Hepatocyte (in vitro differentiated cells): Measurements from ENCODE around the gene C1orf167. TPM values are rescaled to one million over a fixed set of nuclear protein-coding genes. Genes with fewer than 3 reads are reported as not detected.

Experiments used
- DNase-seq: peaks from one replicate; pipeline ENCODE4 v3.0.0-alpha.2; 2016; ENCODE audit warnings: low spot score
- H2AFZ ChIP-seq: fragments of 200-600 bp; sonication (generic); 2 replicates; pipeline ENCODE4 v1.6.0; 2016; ENCODE audit warnings: antibody characterized with exemption, mild to moderate bottlenecking
- H3K27ac ChIP-seq: fragments of 200-600 bp; sonication (generic); 2 replicates; pipeline ENCODE4 v1.5.1; 2016; ENCODE audit warnings: mild to moderate bottlenecking
- H3K27me3 ChIP-seq: fragments of 200-600 bp; sonication (generic); 2 replicates; pipeline ENCODE4 v1.6.1; 2016
- H3K36me3 ChIP-seq: fragments of 200-600 bp; sonication (generic); replicated peaks from 2 replicates; pipeline ENCODE4 v1.5.1; 2016; ENCODE audit warnings: low read depth; ENCODE audit not compliant: insufficient read depth
- H3K4me1 ChIP-seq: fragments of 200-600 bp; sonication (generic); 2 replicates; pipeline ENCODE4 v1.5.1; 2016; ENCODE audit warnings: mild to moderate bottlenecking, moderate library complexity; ENCODE audit not compliant: insufficient read depth
- H3K4me2 ChIP-seq: fragments of 200-600 bp; sonication (generic); 2 replicates; pipeline ENCODE4 v1.6.0; 2016
- H3K4me3 ChIP-seq: fragments of 200-600 bp; sonication (generic); 2 replicates; pipeline ENCODE4 v1.5.1; 2016; ENCODE audit warnings: mild to moderate bottlenecking
- H3K79me2 ChIP-seq: fragments of 200-600 bp; sonication (generic); 2 replicates; pipeline ENCODE4 v1.6.0; 2017; ENCODE audit warnings: mild to moderate bottlenecking
- H3K9me2 ChIP-seq: fragments of 200-600 bp; sonication (generic); replicated peaks from 2 replicates; pipeline ENCODE4 v1.6.0; 2017; ENCODE audit warnings: mild to moderate bottlenecking; ENCODE audit not compliant: insufficient read depth
- H3K9me3 ChIP-seq: fragments of 200-600 bp; sonication (generic); 2 replicates; pipeline ENCODE4 v1.5.1; 2016; ENCODE audit warnings: low read depth, mild to moderate bottlenecking
- H4K20me1 ChIP-seq: fragments of 200-600 bp; sonication (generic); 2 replicates; pipeline ENCODE4 v1.6.0; 2016; ENCODE audit warnings: mild to moderate bottlenecking; ENCODE audit not compliant: insufficient read depth, poor library complexity, severe bottlenecking
- EZH2 ChIP-seq: fragments of 200-600 bp; sonication (generic); IDR thresholded peaks from 2 replicates; pipeline ENCODE4 v1.6.1; 2016; ENCODE audit warnings: antibody characterized with exemption, mild to moderate bottlenecking, borderline replicate concordance
- EZH2phosphoT487 ChIP-seq: fragments of 200-600 bp; sonication (generic); IDR thresholded peaks from one replicate; pipeline ENCODE4 v1.6.1; 2018; ENCODE audit warnings: antibody characterized with exemption, mild to moderate bottlenecking, low read depth, moderate library complexity; ENCODE audit not compliant: unreplicated experiment, severe bottlenecking
- WGBS: methylation state at CpG from one replicate; pipeline ENCODE4 v1.1.6; 2016; ENCODE audit warnings: low lambda C conversion rate; ENCODE audit errors: missing lambda C conversion rate; 5-methylcytosine and 5-hydroxymethylcytosine counted together
- polyA plus RNA-seq: library from polyadenylated mRNA; unstranded; fragments of >200 nt; fragmentation: Nextera tagmentation; extraction: Ambion mirVana; gene quantifications from 2 replicates; pipeline ENCODE4 v1.2.1, GENCODE V29; 2016
- total RNA-seq: library from RNA; depleted of rRNA; stranded (reverse); fragments of >200 nt; gene quantifications from 2 replicates; pipeline ENCODE4 v1.2.3, GENCODE V29; 2014
- TF ChIP-seq, protein P1 (sequence below): fragments of 200-600 bp; sonication (generic); IDR thresholded peaks from 2 replicates; pipeline ENCODE4 v1.5.1; 2016; ENCODE audit warnings: antibody characterized with exemption, mild to moderate bottlenecking; ENCODE audit not compliant: poor library complexity

Gene C1orf167
- total and polyA plus RNA-seq, 2 experiments from 2014 or later = 0.37 TPM; not detected in 1

DNA sequence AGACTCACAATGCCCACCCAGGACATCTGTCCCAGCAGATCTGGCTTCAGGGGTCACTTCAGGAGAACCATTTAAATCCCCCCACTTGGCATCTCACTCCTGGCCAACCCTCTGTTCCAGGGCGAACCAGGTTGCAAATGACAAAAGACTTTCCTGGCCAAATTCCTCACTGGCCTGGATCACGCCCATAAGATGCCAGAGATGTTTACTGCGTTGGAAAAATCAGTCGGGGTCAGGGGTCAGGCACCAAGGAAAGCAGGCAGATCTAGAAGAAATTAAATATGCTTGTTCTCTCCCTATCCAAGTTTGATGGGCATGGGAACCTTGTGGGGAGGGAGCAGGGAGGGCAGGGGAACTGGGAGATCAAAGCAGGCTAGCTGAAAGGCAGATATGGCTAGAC, 40.7 kb upstream of the C1orf167 start:
- H3K27ac ChIP-seq = no peak overlapping the region
- TF ChIP-seq EZH2 = no peak
- TF ChIP-seq, protein P1, sequence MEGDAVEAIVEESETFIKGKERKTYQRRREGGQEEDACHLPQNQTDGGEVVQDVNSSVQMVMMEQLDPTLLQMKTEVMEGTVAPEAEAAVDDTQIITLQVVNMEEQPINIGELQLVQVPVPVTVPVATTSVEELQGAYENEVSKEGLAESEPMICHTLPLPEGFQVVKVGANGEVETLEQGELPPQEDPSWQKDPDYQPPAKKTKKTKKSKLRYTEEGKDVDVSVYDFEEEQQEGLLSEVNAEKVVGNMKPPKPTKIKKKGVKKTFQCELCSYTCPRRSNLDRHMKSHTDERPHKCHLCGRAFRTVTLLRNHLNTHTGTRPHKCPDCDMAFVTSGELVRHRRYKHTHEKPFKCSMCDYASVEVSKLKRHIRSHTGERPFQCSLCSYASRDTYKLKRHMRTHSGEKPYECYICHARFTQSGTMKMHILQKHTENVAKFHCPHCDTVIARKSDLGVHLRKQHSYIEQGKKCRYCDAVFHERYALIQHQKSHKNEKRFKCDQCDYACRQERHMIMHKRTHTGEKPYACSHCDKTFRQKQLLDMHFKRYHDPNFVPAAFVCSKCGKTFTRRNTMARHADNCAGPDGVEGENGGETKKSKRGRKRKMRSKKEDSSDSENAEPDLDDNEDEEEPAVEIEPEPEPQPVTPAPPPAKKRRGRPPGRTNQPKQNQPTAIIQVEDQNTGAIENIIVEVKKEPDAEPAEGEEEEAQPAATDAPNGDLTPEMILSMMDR = no peak
- TF ChIP-seq EZH2phosphoT487 = no peak
- WGBS = 75% methylated on average over 4 of the region's 4 CpGs

DNA sequence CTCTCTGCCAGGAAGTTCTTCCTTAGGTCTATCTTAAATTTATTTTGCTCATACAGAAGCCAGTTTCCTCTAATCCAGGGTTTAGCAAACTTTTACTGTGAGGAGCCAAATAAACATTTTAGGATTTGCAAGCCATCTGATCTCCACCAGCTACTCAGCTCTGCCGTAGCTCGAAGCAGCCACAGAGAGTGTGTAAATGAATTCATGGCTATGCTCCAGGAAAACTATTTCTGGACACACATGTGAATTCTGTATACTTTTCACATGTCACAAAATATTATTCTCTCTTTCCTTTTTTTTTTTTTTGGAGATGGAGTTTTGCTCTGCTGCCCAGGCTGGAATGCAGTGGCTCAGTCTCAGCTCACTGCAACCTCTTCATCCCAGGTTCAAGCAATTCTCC, 39.5 kb upstream of the C1orf167 start:
- H3K4me2 ChIP-seq = no peak overlapping the region
- H3K9me2 ChIP-seq = no peaks in the 10 kb centered on the region
- H3K27me3 ChIP-seq = peaks cover 6% of the 10 kb centered on the region
- H4K20me1 ChIP-seq = no peaks in the 10 kb centered on the region
- no peaks in the 10 kb centered on the region for H3K79me2 ChIP-seq
- H3K36me3 ChIP-seq = no peaks in the 10 kb centered on the region
- WGBS = 52% methylated on average over 2 of the region's 2 CpGs
- DNase-seq = no peak
- no peak overlapping the region for H3K4me3 ChIP-seq
- no peak overlapping the region for H3K27ac ChIP-seq
- no peaks in the 10 kb centered on the region for H3K9me3 ChIP-seq
- no peaks in the 10 kb centered on the region for H3K4me1 ChIP-seq
- no peak overlapping the region for H2AFZ ChIP-seq
- TF ChIP-seq, protein P1 = no peak
- TF ChIP-seq EZH2 (no peak), EZH2phosphoT487 (no peak)

More for the DNA sequence above, 40.7 kb upstream of the C1orf167 start:
- no peaks in the 10 kb centered on the region for H3K79me2 ChIP-seq
- no peaks in the 10 kb centered on the region for H3K4me1 ChIP-seq
- H3K4me2 ChIP-seq = no peak overlapping the region
- H3K9me2 ChIP-seq = no peaks in the 10 kb centered on the region
- H3K9me3 ChIP-seq = no peaks in the 10 kb centered on the region
- H3K36me3 ChIP-seq = no peaks in the 10 kb centered on the region
- H3K4me3 ChIP-seq = no peak overlapping the region
- no peak for DNase-seq
- no peaks in the 10 kb centered on the region for H4K20me1 ChIP-seq
- no peak overlapping the region for H2AFZ ChIP-seq
- H3K27me3 ChIP-seq = peaks cover 6% of the 10 kb centered on the region

DNA sequence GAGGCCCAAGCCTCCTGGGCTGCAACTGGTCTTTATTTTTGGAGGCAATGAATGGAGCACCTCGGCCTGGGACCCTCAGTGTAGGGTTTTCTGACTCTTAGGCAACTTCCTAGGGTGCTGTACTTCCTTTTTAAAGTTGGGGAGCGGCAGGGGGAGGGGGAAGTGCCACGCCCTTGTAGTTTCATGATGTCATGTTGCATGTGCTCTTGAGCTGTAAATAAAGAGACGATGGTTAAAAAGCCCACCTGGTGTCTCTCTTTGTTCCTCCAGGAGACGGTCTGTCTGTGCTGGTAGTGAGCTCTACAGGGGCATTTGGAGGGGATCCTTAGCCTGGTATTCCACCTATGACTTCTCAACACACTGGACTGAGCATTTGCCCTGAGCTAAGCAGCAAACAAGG, 36.4 kb upstream of the C1orf167 start:
- H3K36me3 ChIP-seq = no peaks in the 10 kb centered on the region
- WGBS = 75% methylated on average over 5 of the region's 5 CpGs

More for the DNA sequence above, 36.4 kb upstream of the C1orf167 start:
- peaks cover 10% of the 10 kb centered on the region for H3K4me1 ChIP-seq
- no peak overlapping the region for H3K4me2 ChIP-seq
- TF ChIP-seq, protein P1 = no peak
- TF ChIP-seq EZH2 = no peak
- TF ChIP-seq EZH2phosphoT487 = no peak
- DNase-seq = no peak
- H2AFZ ChIP-seq = no peak overlapping the region
- H3K27me3 ChIP-seq = no peaks in the 10 kb centered on the region
- H3K4me3 ChIP-seq = no peak overlapping the region
- no peak overlapping the region for H3K27ac ChIP-seq
- H3K9me2 ChIP-seq = no peaks in the 10 kb centered on the region
- no peaks in the 10 kb centered on the region for H3K79me2 ChIP-seq
- no peaks in the 10 kb centered on the region for H4K20me1 ChIP-seq
- no peaks in the 10 kb centered on the region for H3K9me3 ChIP-seq
